Activated CD4-positive, alpha-beta T cell treated with anti-CD3 and anti-CD28 coated beads, Interleukin-2, Interleukin-4, amounts not matched to agents 100 ng/mL and 50 ng/mL, durations not matched to agents 16 hours and 8 hours (primary cell): ENCODE data around the gene POLR2L.

ENCODE experiments used
- DNase-seq: peaks from one replicate; pipeline ENCODE4 v3.0.0-alpha.2; 2020; ENCODE audit warnings: low spot score

Gene POLR2L

DNA sequence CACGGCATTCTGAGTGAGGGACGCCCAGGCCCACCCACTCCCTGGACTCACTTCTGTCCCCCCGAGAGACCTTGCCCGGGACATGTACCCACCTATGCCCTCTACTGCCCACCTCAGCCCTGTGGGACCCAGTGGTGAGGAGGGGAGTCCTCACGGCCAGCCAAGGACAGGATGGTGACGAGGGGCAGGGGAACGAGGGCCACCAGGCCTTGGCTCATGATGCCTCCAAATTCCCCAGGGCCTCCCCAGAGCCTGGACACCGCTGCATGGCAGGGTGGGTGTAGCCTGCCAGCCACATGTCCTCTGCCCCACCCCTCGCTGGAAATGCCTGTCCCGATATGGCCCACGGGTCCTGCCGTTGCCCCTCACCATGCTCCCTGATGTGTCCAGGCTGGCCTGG lies 26.5 kb upstream of the POLR2L start:
- no peak for DNase-seq

DNA sequence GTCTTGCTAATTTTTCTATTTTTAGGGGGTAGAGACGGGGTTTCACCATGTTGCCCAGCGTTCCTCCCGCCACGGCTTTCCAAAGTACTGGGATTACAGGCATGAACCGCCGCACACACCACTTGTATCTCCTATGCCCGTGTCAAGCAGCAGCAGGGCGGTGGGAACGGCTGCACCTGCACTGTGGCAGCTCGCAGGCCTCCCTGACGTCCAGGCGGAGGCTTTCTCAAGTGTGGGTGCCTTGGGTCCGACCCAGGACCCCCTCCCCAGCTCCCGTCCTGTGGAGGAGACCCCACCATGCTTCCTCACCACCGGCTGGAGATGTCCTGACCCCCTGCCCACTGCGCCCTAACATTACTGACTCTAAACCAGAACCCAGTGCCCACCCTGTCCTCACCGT lies 26.1 kb upstream of the POLR2L start:
- no peak for DNase-seq

DNA sequence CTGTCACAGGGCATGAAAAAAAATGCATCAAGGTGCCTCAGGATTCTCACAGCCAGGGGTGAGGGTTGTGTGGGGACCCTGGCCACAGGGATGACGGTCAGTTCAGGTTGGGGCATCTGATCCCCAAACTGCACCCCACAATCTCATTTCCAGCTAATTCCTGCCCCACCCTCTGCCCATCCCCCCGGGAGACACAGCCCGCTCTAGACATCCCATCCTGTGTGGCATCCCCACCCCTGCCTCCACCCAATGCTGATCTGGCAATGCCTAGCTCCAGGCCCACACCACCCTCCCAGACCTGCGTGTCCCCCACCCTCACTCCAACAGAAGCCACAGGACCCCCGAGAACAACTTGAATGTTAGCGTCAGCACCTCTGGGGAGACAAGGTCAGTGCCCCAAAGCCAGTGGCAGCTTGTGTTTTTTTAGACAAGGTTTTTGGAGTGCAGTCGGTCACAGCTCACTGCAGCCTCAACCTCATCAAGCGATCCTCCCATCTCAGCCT lies 25.6 kb upstream of the POLR2L start:
- no peak for DNase-seq

DNA sequence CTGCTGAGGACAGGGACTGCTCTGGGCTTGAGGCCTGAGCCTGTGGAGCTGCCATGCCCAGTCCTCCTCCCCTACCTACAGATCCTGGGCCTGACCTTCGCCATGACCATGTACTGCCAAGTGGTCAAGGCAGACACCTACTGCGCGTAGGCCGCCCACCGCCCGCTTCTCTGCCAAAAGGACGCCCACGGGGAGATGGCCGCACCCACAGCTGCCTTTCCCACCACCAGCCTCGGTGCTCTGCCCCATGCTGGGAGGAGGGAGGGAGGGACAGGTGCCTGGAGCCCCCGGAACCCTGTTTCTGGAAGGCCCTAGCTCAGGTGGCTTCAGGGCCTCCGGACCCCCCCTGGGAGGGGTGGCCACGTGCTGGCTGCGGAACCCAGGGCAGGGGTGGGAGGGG lies 24.2 kb upstream of the POLR2L start:
- no peak for DNase-seq

DNA sequence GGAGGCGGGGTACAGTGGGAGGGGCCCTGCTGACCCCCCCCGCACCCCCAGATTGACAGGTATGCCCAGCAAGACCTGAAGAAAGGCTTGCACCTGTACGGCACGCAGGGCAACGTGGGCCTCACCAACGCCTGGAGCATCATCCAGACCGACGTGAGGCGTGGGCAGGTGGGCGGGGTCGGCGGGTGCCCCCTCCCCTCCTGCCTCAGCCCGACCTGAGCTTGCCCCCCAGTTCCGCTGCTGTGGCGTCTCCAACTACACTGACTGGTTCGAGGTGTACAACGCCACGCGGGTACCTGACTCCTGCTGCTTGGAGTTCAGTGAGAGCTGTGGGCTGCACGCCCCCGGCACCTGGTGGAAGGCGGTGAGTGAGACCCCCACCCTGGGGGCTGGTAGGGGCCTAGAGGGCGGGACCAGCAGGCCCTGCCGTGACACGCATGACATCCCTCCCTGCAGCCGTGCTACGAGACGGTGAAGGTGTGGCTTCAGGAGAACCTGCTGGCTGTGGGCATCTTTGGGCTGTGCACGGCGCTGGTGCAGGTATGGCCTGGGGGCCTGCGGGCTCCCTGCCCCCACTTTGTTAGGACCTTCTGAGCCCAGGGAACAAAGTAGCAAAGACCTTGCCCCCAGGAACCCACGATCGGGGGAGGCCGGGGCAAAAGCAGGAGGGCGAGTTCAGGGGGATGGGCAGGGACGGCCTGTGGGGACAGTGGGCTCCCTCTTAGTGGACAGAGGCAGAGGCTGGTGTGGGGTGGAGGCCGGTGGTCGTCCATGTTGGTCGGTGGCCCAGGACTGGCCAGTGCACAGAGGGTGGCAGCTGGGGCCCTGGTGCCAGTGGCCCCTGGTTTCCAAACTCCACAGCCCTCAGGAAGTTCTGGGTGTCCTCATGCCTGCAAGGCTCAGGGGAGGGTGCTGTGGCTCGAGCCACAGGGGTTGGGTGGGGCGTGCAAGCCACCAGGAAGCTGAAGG lies 23.4 kb upstream of the POLR2L start:
- DNase-seq = no peak

DNA sequence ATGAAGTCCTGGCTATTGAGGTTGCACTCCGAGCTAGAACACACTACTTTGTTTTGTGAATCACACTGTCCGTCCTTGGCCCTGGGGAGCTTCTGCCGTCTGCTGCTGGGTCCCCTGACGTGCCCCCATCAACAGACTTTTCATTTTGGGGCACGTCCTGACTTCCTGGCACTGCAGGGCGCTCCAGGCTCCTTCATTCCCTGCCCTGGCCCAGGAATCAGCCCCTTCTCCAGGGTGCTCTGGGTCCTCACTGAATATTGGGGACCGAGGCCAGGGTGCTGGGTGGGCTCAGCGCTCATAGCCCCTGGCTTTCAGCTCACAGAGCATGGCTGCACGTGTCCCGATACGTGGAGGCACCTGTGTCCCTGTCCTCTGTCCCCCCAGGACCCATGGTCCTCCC lies 22.6 kb upstream of the POLR2L start:
- no peak for DNase-seq

DNA sequence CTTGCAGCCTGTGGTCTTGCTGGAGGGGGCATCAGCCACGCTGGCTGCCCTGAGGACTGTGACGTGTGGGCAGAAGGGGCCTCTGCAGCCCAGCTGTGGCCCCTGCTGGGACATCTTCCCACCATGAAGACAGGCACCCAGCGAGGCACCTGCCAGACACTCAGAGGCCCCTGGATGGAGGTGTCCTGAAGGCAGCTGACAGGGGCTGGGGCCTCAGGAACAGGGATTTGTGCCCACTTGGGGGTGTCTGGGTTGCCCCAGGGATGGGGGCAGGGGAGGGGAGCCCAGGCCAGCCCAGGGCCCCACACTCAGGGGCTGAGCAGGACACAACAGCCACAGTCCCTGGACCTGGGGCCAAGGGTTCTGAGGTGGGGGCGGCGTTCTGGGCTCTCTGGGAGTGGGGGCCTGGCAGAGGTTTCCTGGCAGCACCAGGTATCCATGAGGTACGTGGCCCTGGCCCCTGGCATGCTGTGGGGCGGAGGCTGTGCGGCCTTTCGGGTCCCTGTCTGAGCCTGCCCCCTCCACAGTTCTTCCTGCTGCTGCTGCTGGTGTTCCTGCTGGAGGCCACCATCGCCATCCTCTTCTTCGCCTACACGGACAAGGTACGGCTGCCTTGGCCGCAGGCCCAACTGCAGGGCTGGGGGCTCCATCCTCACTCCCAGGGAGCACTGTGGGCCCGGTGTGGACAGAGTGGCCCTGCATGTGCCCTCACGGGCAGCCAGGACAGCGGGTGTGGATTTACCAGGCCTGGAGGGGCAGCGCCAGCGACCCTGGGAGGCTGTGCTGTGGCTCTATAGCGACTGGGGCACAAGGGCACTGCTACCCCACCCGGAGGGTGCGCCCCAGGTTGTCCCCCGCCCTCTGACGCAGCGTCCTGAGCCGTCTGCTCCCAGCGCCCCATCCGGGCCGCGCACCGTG lies 21.8 kb upstream of the POLR2L start:
- no peak for DNase-seq

DNA sequence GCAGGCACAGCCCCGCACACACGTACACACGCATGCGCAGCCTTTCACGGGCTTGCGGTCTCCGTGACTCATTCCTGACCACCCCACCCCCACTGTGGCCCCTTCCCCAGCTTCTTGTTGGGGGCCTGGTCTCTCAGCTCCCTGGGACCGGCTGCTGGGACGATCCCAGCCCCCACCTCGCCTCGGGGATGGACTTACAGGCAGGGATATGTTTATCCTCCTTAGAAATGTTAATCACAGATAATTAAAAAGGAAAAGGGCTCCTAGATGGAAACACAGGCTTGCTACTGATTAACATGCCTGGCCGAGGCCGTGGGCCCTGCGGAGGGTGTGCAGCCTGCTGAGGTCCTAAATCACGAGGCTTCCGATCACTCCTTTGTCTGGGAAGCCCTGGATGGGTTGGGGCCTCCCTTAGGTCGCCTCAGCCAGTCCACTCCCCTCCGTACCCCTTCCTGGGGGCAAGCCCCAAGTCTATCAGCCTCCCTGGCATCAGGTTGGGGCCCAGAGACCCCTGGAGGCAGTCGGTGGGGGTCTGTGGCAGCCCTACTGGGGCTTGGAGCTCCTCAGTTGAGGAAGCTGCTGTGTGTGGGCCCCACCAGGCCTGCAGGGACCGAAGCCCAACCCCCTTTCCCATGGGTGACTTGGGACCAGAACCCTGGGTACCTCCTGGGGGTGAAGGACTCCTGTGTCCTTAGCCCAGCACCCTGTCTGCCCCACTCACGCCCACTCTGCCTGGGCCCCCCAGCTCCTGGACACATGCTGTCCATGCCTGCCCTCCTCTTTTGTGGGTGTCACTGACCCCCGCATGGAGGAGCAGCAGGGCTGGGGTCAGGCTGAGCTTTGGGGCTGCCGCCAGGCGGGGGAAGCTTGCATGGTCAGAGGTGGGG lies 20.9 kb upstream of the POLR2L start:
- no peak for DNase-seq

DNA sequence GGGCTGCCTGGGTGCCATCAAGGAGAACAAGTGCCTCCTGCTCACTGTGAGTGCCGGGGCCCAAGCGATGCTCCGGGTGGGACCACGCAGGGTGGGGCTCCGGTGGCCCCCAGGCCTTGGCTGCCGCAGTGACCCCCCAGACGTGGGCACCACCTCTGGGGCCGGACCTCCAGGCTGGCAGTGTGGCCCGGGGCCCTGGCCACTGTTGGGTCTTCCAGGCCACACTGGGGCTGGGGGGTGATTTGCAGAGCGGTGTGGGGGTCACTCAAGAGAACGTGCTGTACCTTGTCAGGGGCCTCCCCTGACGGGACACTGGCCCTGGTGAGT lies 20.3 kb upstream of the POLR2L start:
- no peak for DNase-seq

DNA sequence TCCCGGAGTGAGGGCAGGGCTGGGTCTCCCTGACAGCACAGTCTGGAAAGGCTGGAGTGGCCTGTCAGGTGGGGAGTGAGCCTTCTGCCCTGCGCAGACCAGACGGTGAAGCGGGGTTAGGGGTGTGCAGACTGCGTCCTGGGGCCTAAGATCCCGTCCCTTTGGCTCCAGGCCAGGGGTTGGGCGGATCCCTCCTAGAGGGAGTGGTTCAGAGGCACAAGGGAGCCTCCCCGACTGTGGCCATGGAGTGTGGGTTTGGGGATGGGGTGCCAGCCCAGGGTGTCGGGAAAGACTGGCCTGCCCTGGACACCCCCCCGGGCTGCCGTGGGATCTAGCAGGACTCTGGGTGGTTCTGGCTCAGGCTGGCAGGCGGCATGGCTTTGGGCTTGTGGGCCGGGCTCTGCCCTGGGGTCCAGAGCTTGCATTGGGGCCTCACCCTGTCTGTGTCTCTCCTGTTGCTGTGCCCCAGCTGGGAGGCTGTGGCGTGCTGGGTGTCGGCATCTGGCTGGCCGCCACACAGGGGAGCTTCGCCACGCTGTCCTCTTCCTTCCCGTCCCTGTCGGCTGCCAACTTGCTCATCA lies 19.8 kb upstream of the POLR2L start:
- DNase-seq = no peak

DNA sequence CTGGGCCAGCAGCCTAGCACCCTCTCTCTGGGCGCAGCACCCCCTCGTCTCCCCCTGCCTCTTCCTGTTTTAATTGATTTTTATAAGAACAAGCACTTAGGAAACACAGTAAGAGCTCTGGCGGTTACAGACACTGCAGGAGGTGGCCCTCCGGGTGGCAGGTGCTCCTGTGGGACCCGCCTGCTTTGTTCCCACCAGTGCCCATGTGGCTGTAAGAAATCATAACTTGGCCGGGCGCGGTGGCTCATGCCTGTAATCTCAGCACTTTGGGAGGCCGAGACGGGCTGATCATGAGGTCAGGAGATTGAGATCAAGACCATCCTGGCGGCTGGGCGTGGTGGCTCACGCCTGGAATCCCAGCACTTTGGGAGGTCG lies 18.8 kb upstream of the POLR2L start:
- no peak for DNase-seq

DNA sequence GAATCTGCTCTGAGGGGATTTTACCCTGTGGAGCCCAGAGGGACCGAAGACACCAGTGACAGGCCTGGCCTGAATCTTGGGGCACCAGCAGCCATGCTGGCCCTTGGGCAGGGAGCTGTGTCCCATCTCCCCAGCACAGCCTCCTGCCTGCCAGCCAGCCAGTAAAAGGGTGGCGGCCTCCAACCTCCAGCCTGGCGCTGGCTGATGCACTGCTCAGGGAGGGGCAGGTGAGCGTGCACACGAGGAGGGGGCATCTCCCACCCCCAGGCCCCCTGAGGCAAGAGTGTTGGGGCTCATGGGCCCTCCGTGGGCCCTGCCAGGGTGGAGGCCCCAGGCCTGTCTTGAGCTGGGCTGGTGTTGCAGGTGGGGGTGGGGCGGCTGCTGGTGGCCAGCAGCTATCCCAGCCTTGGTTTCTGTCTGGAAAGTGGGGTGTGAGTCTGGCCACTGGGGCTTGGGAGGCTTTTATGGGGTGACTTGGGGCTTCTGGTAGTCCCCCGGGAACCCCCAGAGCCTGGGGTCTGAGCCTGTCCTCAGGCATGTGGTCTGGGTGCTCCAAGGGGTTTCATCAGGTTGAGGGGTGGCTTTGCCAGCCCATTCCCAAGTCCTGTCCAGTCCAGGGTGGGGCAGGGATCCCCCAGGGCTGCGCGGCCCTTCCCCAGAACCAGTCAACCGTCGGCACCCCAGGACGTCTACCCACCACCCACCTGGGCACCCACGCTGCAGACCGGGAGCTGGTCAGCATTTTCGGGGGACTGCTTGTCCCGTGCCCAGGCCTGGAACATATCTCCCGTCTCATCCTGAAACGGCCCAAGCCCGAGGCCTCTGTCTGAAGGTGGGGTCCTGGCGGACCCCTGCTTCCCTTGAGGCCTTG lies 18.1 kb upstream of the POLR2L start:
- no peak for DNase-seq

DNA sequence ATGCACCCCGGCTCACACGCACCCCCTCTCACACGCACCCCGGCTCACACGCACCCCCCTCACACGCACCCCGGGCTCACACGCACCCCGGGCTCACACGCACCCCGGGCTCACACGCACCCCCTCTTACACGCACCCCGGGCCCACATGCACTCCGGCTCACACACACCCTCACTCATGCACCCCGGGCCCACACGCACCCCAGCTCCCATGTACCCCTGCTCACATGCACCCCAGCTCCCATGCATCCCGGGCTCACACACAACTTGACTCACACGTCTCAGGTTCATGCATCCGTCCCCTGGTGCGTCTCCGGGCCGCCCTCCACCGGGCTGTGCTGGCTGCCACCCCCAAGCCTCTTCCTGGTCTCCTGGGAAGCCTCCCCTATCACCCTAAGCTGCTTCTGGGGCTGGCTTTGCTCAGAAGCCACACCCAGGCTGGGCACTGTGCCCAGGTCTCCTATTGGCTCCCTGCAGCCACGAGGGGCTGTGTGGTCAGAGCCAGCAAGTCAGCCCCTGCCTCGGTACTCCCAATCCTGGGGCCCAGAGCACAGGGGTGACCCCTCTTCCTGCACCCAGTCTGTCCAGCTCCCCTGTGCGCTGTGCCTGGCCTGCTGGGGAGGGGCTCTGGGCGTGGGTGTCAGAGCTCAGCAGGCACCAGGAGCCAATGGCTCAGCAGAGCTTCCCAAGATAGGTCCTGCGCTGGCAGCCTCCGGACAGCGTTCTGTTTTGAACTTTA lies 17.2 kb upstream of the POLR2L start:
- no peak for DNase-seq

DNA sequence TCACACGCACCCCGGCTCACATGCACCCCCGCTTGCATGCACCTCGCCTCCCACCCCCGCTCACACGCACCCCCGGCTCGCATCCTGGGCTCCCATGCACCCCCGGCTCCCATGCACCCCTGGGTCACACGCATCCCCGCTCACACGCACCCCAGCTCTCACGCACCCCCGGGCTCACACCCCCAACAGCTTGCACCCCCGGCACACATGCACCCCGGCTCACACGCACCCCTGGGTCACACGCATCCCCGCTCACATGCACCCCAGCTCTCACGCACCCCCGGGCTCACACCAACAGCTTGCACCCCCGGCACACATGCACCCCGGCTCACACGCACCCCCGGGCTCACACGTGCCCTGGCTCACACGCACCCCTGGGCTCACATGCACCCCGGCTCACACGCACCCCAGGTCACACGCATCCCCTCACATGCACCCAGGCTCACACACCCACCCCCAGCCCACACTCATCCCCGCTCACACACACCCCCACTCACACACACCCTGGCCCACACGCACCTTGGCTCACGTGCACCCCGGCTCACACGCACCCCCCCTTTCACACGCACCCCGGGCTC lies 16.5 kb upstream of the POLR2L start:
- no peak for DNase-seq

DNA sequence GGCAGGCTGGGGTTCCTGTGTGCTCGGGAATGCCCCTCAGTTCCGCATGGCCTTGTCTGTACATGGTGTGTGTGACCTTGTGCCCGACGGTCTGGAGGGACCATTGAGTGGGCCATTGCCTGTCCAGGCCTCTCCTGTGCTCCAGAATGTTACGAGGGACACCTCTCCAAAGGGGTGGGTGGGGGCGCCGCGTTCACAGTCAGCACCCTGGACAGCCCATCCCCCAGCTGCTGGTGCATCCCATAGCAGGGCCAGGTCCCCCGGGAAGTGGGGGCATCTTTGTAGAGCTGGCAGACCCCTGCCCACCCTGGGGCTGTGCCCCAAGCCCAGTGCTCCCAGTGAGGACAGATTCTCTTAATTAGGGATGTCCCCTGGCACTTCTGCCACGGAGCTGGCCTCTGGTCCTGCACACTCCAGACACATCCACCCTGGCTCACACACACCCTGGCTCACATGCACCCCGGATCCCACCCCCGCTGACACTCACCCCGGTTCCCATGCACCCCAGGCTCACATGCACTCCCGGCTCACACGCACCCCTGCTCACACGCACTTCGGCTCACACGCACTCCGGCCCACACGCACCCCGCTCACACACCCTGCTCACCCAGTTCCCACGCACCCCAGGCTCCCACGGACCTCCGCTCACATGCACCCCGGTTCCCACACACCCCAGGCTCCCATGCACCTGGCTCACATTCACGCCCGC lies 15.9 kb upstream of the POLR2L start:
- DNase-seq = no peak

DNA sequence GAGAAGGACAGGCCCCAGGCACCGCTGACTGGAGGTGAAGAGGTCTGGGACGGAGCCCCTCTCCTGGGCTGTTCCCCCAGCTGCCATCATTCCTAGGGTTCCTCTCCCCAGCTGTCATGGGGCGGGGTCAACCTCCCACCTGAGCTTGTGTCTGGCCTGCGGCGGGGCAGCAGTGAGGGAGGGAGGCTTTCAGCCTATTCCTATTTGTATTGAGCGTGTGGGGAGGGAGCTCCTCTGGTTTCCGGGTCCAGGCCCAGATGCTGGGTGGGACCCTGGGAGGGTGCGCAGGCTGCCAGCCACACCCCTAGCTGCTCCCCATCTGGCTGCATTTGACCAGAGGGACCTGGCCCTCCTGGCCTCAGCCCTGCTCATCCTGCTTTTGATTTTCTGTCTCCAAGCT lies 14.1 kb upstream of the POLR2L start:
- no peak for DNase-seq

DNA sequence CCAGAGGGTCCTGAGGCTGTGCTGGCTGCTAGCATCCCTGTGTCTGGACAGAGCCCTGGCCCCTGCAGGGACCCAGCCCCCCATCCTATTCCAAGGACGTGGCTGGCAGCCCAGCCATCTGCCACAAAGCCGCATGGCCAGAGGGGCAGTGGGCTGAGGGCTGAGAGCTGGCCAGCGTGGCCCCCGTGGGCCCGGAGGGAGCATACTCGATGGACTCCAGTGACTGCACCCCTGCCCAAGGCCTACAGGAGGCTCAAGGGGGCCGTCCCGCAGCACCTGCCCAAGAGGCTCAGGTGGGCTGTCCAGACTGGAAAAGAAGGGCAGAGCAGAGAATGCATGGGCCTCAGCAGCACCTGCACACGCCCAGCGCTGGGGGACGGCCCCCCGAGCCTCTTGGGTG lies 13.5 kb upstream of the POLR2L start:
- no peak for DNase-seq

DNA sequence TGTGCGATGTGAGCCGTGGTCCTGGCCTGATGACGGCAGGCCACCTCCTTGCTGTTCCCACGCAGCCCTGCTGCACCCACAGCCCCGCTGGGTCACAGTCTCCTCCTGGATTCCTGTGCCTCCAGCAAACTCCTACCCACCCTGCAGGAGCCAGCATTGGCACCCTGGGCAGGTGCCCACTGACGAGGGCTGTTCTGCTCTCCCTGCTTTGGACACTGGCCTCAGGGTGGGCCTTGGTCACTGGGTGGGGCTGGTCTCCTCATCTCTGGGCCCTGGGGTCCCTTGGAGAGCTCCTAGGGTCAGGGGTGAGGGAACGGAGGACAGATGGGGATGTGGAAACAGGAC lies 13.0 kb upstream of the POLR2L start:
- no peak for DNase-seq
